Astrocyte of the cerebellum (primary cell): ENCODE results near the gene EGFLAM.

ENCODE experiments used
- DNase-seq: peaks from one replicate; pipeline ENCODE4 v3.0.0-alpha.2; 2011; ENCODE audit warnings: low read depth
- H3K4me3 ChIP-seq: 2 replicates; pipeline ENCODE4 v1.5.1; 2011; ENCODE audit warnings: mild to moderate bottlenecking, low read depth, low read length, moderate library complexity
- CTCF ChIP-seq: IDR thresholded peaks from 2 replicates; pipeline ENCODE4 v1.5.1; 2012; ENCODE audit warnings: low read length, low read depth, moderate library complexity, mild to moderate bottlenecking; ENCODE audit errors: missing control alignments
- in situ Hi-C: cut with HindIII; loops from 2 replicates; pipeline ENCODE4 v1.10.0; 2017; ENCODE audit warnings: low sequenced_read_pairs

EGFLAM gene

GRCh38 chr5:38417658-38418017, 159.3 kb downstream of the EGFLAM start:
- TF ChIP-seq CTCF, result no peak
- no peak overlapping the region for H3K4me3 ChIP-seq
- in situ Hi-C loops, result no loop called here
- no peak for DNase-seq

DNA sequence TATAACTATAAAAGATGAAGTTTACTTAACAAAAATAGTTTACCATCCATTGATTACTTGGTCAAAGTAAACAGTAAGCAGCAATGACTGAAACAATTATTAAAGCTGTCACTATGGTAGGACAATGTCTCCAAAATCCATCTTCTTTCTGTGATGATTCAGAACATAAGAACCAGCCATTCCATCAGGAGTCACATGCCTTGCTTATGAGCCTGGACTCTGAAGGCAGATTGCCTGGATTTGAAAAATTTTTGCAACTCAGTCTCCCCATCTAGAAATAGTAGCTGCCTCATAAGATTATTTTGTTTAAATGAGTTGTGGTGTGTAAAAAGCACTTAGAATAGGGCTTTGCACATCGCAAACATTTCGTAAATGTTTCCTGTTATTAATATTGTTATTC, 161.9 kb downstream of the EGFLAM start:
- in situ Hi-C loops, result no loop called here
- no peak for TF ChIP-seq CTCF
- no peak for DNase-seq
- no peak overlapping the region for H3K4me3 ChIP-seq

DNA sequence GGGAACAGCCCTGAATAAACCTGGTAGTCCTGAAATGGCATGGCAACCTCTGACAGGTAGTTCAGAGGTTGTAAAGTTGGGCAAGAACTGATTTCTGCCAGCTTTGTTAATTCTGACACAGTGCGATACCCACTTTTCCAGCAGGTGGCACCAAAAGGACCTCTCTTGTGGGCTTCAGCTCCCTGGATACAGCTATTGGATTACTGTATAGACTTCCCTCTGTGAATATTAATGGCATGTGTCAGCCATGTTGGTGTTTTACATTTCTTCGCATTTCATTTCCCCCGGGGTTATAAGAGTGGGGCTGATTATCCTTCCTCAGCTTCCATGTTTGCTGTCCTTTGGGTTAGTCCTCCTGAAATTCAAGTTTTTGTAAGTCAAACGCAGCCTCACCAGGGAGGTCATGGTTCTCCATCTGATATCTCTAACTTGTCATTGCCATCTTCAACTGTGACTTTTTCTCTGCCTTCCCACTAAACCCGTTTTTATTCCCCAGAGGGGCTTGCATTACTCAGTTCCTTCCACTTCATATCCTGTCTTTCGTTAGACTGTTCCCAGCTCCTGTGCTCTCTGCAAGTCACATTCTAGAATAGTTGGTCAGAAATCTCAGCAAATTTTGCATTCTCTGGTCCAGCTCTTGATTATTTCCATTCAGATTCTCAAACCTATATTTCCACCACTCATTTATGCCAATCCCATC, 162.5 kb downstream of the EGFLAM start:
- H3K4me3 ChIP-seq, result no peak overlapping the region
- in situ Hi-C loops, result no loop called here
- DNase-seq, result peak; percentile 40
- peak; percentile 84 for TF ChIP-seq CTCF

GRCh38 chr5:38422622-38423021, 164.3 kb downstream of the EGFLAM start:
- in situ Hi-C loops, result no loop called here
- TF ChIP-seq CTCF, result no peak
- no peak overlapping the region for H3K4me3 ChIP-seq
- DNase-seq, result no peak

GRCh38 chr5:38423276-38424147, 165.2 kb downstream of the EGFLAM start:
- DNase-seq, result no peak
- TF ChIP-seq CTCF, result no peak
- H3K4me3 ChIP-seq, result no peak overlapping the region
- in situ Hi-C loops, result no loop called here

GRCh38 chr5:38424148-38425060, 166.0 kb downstream of the EGFLAM start:
- in situ Hi-C loops, result no loop called here
- H3K4me3 ChIP-seq, result no peak overlapping the region
- DNase-seq, result no peak
- TF ChIP-seq CTCF, result no peak
